GM12874 (cell line): ENCODE results near the gene GDI1.

ENCODE experiments used
- CTCF ChIP-seq: IDR thresholded peaks from 2 replicates; pipeline ENCODE4 v1.5.1; 2011; ENCODE audit warnings: low read depth, mild to moderate bottlenecking, control low read depth, low read length, moderate library complexity; ENCODE audit not compliant: insufficient read depth

GDI1 gene

GRCh38 chrX:154458954-154459778 lies 22.2 kb downstream of the GDI1 start:
- TF ChIP-seq CTCF, result no peak

DNA sequence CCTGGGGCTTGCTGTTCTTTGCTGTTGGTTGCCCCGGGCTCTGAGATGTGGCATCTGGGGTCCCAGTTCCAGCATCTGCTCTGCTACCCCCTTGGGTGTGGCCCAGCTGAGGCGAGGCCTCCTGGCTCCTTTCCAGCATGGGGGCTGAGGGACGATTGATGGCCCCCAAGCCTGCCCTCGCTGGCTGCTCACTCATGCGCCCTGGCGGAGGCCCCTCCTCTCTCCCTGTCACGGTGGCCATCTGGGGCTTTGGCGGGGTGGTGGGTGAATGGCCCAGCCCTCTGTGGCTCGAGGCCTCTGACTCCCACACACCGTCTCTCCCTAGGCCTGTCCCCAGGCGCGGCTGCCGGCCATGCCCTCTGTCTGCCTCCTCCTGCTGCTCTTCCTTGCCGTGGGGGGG lies 22.9 kb downstream of the GDI1 start:
- no peak for TF ChIP-seq CTCF

- TF ChIP-seq CTCF, result no peak
Measured at GRCh38 chrX:154460326-154460725, 23.4 kb downstream of the GDI1 start.

DNA sequence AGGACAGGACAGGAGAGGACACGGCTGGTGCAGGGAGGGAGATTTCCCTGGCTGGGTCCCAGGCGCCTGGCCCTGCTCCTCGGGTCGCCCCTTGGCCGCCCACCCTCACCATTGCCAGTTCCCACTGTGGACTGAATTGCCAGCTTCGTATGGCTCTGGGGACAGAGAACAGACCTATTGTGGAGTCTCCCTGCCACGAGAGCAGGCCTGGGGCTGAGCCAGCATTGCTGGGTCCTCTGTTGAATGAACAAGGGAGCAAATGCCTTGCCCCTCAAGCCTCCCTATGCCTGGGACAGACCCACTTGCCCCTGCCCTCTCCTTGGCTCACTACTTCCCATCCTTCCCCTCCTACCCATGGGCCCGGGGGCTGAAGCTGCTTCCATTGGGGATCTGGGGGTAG lies 25.4 kb downstream of the GDI1 start:
- no peak for TF ChIP-seq CTCF

DNA sequence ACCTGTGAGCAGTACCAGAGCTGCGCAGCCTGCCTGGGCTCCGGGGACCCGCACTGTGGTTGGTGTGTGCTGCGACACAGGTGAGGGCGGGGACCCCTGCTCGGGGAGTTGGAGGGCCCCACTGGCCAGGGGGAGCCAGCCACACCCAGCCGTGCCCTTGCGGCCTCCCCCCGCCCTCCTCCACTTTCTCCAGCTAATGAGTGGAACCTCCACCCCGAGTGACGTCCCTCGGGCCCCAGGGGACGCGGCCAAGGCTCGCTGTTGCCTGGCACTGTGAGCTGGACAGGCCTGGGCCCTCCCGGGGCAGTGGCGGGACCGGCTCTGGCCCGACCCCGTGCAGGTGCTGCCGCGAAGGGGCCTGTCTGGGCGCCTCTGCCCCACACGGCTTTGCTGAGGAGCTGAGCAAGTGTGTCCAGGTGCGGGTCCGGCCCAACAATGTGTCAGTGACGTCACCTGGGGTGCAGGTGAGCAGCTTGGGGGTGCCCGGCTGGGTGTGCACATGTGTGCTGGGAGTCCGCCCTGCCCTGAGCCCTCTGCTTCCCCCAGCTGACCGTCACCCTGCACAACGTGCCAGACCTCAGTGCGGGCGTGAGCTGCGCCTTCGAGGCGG lies 26.8 kb downstream of the GDI1 start:
- TF ChIP-seq CTCF, result no peak

GRCh38 chrX:154464806-154465365 lies 27.9 kb downstream of the GDI1 start:
- TF ChIP-seq CTCF, result no peak

DNA sequence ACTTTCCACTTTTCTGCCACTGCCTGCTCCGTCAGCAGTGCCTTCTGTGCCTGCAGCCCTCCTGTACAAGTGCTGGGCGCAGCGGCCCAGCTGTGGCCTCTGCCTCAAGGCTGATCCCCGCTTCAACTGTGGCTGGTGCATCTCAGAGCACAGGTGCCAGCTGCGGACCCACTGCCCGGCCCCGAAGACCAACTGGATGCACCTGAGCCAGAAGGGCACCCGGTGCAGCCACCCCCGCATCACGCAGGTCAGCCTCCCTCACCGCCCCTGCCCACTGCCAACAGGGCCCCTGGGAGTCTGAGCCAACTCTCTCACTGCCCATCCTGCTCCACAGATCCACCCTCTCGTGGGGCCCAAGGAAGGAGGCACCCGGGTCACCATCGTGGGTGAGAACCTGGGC lies 28.6 kb downstream of the GDI1 start:
- no peak for TF ChIP-seq CTCF
